ENCODE results near the gene PPP1R36. TPM values are rescaled to one million over a fixed set of nuclear protein-coding genes. Genes with fewer than 3 reads are reported as not detected.

PPP1R36 gene
- total and polyA plus RNA-seq, 2 of the 13 experiments (the other 11 are each of a cell fraction or from before 2014, with no cell fraction given) = 0.11 to 0.17 TPM

- H3K4me1 ChIP-seq (ENCODE audit: insufficient read depth, low read length) = peaks cover 41% of the 10 kb centered on the region
- ChIA-PET CTCF (ENCODE audit: low intra/inter-chr PET ratio, low total read pairs) (interaction anchor here (0.9 kb wide), 1 partner anchor 71 kb away, joined by 3 read pairs; no protein-coding TSS in a partner anchor), POLR2A (interaction anchor here (0.7 to 0.8 kb wide), 2 partner anchors 12 to 114 kb away, joined by 3 to 4 read pairs; partner anchors contain the start of gene MTHFD1)
- ATAC-seq (no peak), DNase-seq (ENCODE audit: low spot score) (peak; percentile 55), FAIRE-seq (no peak)
- peak overlapping the region; percentile 85 for H3K4me2 ChIP-seq (ENCODE audit: low read depth, low read length)
- H3K9me3 ChIP-seq (ENCODE audit: low read length) = no peaks in the 10 kb centered on the region
- intact Hi-C loops (cut with micrococcal nuclease; ENCODE audit: unreplicated experiment) (no loop called here), in situ Hi-C loops (cut with HindIII; ENCODE audit: extremely low pct_ligation_motif_present, low pct_unique_long_range_greater_than_20kb) (no loop called here)
- no peaks in the 10 kb centered on the region for H3K36me3 ChIP-seq (replicated peaks in 1 of 2; ENCODE audit: control insufficient read depth in 1 of 2, insufficient read depth in 2 of 2, low read length in 2 of 2)
- H3K4me3 ChIP-seq (replicated peaks in 1 of 3; ENCODE audit: insufficient read depth in 1 of 3, low read depth in 2 of 3, low read length in 3 of 3) = peak overlapping the region; percentile 93 to 98 (median 96)
- H3K79me2 ChIP-seq (ENCODE audit: insufficient read depth, low read length) = peaks cover 28% of the 10 kb centered on the region
- peak overlapping the region; percentile 44 for H3K27ac ChIP-seq (ENCODE audit: extremely low read length, insufficient read depth, low read length)
- BruUV-seq (replicated peaks) = no TSS peak
- no peaks in the 10 kb centered on the region; a peak in 1 of 5 replicates for H3K27me3 ChIP-seq (ENCODE audit: control insufficient read depth in 1 of 2, insufficient read depth in 2 of 2, low read length in 2 of 2)
- peak overlapping the region; percentile 95 for H3K9ac ChIP-seq (ENCODE audit: insufficient read depth, low read depth, low read length)
- H4K20me1 ChIP-seq (ENCODE audit: insufficient read depth, low read length) = peaks cover 10% of the 10 kb centered on the region
- H2AFZ ChIP-seq (ENCODE audit: low read length) = no peak overlapping the region
- WGBS (ENCODE audit: low lambda C conversion rate) = 14% methylated on average over 5 of the region's 8 CpGs
- no peak for TF ChIP-seq LCORL (IDR thresholded peaks at IDR 0.05)
- peak; percentile 50; the same call in 1 of the 2 replicates for TF ChIP-seq LCORL (CRISPR knock-in tag; IDR thresholded peaks at IDR 0.05)
- no peak for TF ChIP-seq RFX5 (IDR thresholded peaks at IDR 0.05; ENCODE audit: low read depth, low read length)
- TF ChIP-seq CREB1 (IDR thresholded peaks at IDR 0.05) = no peak
- TF ChIP-seq CREB1 (CRISPR knock-in tag; IDR thresholded peaks at IDR 0.05) = 0 out of 2 replicates have a peak, but pooled peaks have one; percentile 14
- TF ChIP-seq ZNF230 (CRISPR knock-in tag; IDR thresholded peaks at IDR 0.05) = no peak
- no peak for TF ChIP-seq TBX2 (CRISPR knock-in tag; IDR thresholded peaks at IDR 0.05; ENCODE audit: borderline replicate concordance)
- no peak for TF ChIP-seq ZSCAN5A (CRISPR knock-in tag; IDR thresholded peaks at IDR 0.05; ENCODE audit: borderline replicate concordance)
- TF ChIP-seq NONO (IDR thresholded peaks at IDR 0.05) = no peak
- no peak for TF ChIP-seq NONO (CRISPR knock-in tag; conservative IDR thresholded peaks at IDR 0.05)
- TF ChIP-seq IRF9 (CRISPR knock-in tag; IDR thresholded peaks at IDR 0.05; ENCODE audit: borderline replicate concordance) = 0 out of 2 replicates have a peak, but pooled peaks have one; percentile 34
- TF ChIP-seq TEAD3 (CRISPR knock-in tag; optimal IDR thresholded peaks at IDR 0.05; ENCODE audit: borderline replicate concordance) = peak; percentile 57
- TF ChIP-seq KMT2A (CRISPR knock-in tag; IDR thresholded peaks at IDR 0.05) = 0 out of 2 replicates have a peak, but pooled peaks have one; percentile 32
- 0 out of 2 replicates have a peak, but pooled peaks have one; percentile 32 for TF ChIP-seq RCOR2 (CRISPR knock-in tag; IDR thresholded peaks at IDR 0.05)
- 0 out of 2 replicates have a peak, but pooled peaks have one; percentile 20 for TF ChIP-seq FOXP4 (CRISPR knock-in tag; IDR thresholded peaks at IDR 0.05)
- 0 out of 2 replicates have a peak, but pooled peaks have one; percentile 19 for TF ChIP-seq ZNF281 (CRISPR knock-in tag; IDR thresholded peaks at IDR 0.05; ENCODE audit: borderline replicate concordance)
- 0 out of 2 replicates have a peak, but pooled peaks have one; percentile 14 for TF ChIP-seq ELF3 (CRISPR knock-in tag; IDR thresholded peaks at IDR 0.05)
Measured at GRCh38 chr14:64501411-64502171, 48.2 kb upstream of the PPP1R36 start.

Data from HepG2 (cell line).